ENCODE measurements around the gene WFDC1. TPM values are rescaled to one million over a fixed set of nuclear protein-coding genes. Genes with fewer than 3 reads are reported as not detected.

The WFDC1 gene
- total and polyA plus RNA-seq, 2 of the 4 experiments (the other 2 are of a cell fraction): 4.7 to 6.8 TPM

DNA sequence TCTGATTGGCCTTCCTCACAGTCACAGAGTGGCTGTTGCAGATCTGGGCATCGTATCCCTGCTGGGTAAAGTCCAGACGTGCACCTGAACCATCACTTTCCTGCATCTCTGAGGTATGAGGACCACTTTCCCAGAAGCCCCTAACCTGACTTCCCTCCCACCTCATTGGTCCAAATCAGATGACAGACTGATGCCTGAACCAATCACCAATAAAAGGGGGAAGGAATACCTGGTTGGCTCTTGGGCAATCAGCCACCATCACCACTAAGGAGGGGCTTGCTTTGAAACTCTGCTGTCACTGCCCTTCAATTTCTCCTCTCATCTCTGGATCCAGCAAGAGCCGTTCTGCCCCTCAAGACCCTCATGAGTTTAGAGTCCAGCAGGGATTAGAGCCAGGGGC is 13.6 kb upstream of the WFDC1 start:
- POLR2A ChIA-PET (ENCODE audit: unreplicated experiment): no interaction called here
- no peaks in the 10 kb centered on the region; the same call in 1 of the 2 replicates for H3K27me3 ChIP-seq (ENCODE audit: control insufficient read depth, insufficient read depth, low read length)
- H2AFZ ChIP-seq (replicated peaks; ENCODE audit: low read length, poor library complexity): no peak overlapping the region
- no peak overlapping the region for H2BK15ac ChIP-seq (ENCODE audit: low read depth, low read length)
- dilution Hi-C loops (cut with HindIII; ENCODE audit: low sequenced_read_pairs, unreplicated experiment) (no loop called here), in situ Hi-C loops (cut with MboI; ENCODE audit: low sequenced_read_pairs) (loop anchor here (5.0 to 25.0 kb wide), 3 partner anchors 211 to 431 kb away; partner anchors contain the start of gene KLHL36), intact Hi-C loops (cut with micrococcal nuclease) (no loop called here)
- H3K4me1 ChIP-seq (ENCODE audit: control insufficient read depth, insufficient read depth, low read length): peaks cover 9% of the 10 kb centered on the region; the same call in 1 of the 2 replicates
- no peak overlapping the region for H3K23ac ChIP-seq (ENCODE audit: low read depth, low read length)
- no peaks in the 10 kb centered on the region for H3K79me1 ChIP-seq (ENCODE audit: low read depth in 1 of 2, low read length in 2 of 2)
- TF ChIP-seq CHD1 (IDR thresholded peaks at IDR 0.05; ENCODE audit: low read depth, low read length) (no peak), BHLHE40 (IDR thresholded peaks at IDR 0.05; ENCODE audit: low read depth, low read length) (no peak), RCOR1 (IDR thresholded peaks at IDR 0.05; ENCODE audit: insufficient replicate concordance, low read length) (no peak), RAD21 (IDR thresholded peaks at IDR 0.05; ENCODE audit: low read length) (no peak), RFX5 (IDR thresholded peaks at IDR 0.05; ENCODE audit: low read depth, low read length) (no peak), MAZ (IDR thresholded peaks at IDR 0.05; ENCODE audit: borderline replicate concordance, low read depth, low read length) (no peak), POLR2A (IDR thresholded peaks at IDR 0.05; ENCODE audit: low read depth, low read length) (no peak), CEBPB (IDR thresholded peaks at IDR 0.05; ENCODE audit: low read depth, low read length) (no peak), SMC3 (IDR thresholded peaks at IDR 0.05; ENCODE audit: low read depth, low read length) (no peak), FOS (IDR thresholded peaks at IDR 0.05; ENCODE audit: low read depth, low read length) (no peak), NFE2L2 (IDR thresholded peaks at IDR 0.05; ENCODE audit: low read depth, low read length) (no peak), MXI1 (IDR thresholded peaks at IDR 0.05; ENCODE audit: borderline replicate concordance, low read depth, low read length) (no peak), MAFK (IDR thresholded peaks at IDR 0.05; ENCODE audit: low read depth, low read length) (no peak)
- TF ChIP-seq, protein P1, sequence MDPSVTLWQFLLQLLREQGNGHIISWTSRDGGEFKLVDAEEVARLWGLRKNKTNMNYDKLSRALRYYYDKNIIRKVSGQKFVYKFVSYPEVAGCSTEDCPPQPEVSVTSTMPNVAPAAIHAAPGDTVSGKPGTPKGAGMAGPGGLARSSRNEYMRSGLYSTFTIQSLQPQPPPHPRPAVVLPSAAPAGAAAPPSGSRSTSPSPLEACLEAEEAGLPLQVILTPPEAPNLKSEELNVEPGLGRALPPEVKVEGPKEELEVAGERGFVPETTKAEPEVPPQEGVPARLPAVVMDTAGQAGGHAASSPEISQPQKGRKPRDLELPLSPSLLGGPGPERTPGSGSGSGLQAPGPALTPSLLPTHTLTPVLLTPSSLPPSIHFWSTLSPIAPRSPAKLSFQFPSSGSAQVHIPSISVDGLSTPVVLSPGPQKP (IDR thresholded peaks at IDR 0.05; ENCODE audit: borderline replicate concordance, low read depth, low read length): no peak
- TF ChIP-seq, protein P2, sequence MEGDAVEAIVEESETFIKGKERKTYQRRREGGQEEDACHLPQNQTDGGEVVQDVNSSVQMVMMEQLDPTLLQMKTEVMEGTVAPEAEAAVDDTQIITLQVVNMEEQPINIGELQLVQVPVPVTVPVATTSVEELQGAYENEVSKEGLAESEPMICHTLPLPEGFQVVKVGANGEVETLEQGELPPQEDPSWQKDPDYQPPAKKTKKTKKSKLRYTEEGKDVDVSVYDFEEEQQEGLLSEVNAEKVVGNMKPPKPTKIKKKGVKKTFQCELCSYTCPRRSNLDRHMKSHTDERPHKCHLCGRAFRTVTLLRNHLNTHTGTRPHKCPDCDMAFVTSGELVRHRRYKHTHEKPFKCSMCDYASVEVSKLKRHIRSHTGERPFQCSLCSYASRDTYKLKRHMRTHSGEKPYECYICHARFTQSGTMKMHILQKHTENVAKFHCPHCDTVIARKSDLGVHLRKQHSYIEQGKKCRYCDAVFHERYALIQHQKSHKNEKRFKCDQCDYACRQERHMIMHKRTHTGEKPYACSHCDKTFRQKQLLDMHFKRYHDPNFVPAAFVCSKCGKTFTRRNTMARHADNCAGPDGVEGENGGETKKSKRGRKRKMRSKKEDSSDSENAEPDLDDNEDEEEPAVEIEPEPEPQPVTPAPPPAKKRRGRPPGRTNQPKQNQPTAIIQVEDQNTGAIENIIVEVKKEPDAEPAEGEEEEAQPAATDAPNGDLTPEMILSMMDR (conservative IDR thresholded peaks at IDR 0.05; ENCODE audit: low read depth, low read length): no peak
- TF ChIP-seq, protein P3, sequence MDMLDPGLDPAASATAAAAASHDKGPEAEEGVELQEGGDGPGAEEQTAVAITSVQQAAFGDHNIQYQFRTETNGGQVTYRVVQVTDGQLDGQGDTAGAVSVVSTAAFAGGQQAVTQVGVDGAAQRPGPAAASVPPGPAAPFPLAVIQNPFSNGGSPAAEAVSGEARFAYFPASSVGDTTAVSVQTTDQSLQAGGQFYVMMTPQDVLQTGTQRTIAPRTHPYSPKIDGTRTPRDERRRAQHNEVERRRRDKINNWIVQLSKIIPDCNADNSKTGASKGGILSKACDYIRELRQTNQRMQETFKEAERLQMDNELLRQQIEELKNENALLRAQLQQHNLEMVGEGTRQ (IDR thresholded peaks at IDR 0.05; ENCODE audit: low read depth, low read length): no peak
- no peak overlapping the region for H3K9ac ChIP-seq (ENCODE audit: low read depth, low read length)
- no peak overlapping the region for H3K56ac ChIP-seq (ENCODE audit: extremely low read depth, insufficient read depth, low read length)
- no peak overlapping the region for H2BK120ac ChIP-seq (ENCODE audit: low read depth, low read length)
- H3K9me3 ChIP-seq (ENCODE audit: control insufficient read depth, insufficient read depth, low read length): no peaks in the 10 kb centered on the region
- no peak overlapping the region for H3K4me3 ChIP-seq (ENCODE audit: insufficient read depth, low read depth, low read length)
- no peak overlapping the region; the same call in 1 of the 2 replicates for H3K4ac ChIP-seq (ENCODE audit: low read depth, low read length)
- no peak overlapping the region for H3K18ac ChIP-seq (ENCODE audit: low read depth, low read length)
- H4K20me1 ChIP-seq (ENCODE audit: insufficient read depth, low read length): no peaks in the 10 kb centered on the region
- peaks cover 7% of the 10 kb centered on the region for H3K9me1 ChIP-seq (ENCODE audit: insufficient read depth, low read length)
- no peak overlapping the region for H4K8ac ChIP-seq (ENCODE audit: low read depth in 2 of 2, low read length in 2 of 2)
- DNase-seq (peak; percentile 9), ATAC-seq (ENCODE audit: low read depth) (no peak)
- H3K36me3 ChIP-seq (ENCODE audit: control insufficient read depth, insufficient read depth, low read length): no peaks in the 10 kb centered on the region
- no peak overlapping the region for H2BK5ac ChIP-seq (ENCODE audit: low read depth, low read length, poor library complexity, severe bottlenecking)
- H3K27ac ChIP-seq (ENCODE audit: insufficient read depth, low read length): no peak overlapping the region
- H2AK9ac ChIP-seq (replicated peaks; ENCODE audit: low read depth, low read length, poor library complexity): no peak overlapping the region
- no peak overlapping the region; the same call in 1 of the 2 replicates for H2BK20ac ChIP-seq (ENCODE audit: low read depth, low read length)
- no TSS peak for BruUV-seq (replicated peaks)
- H3K14ac ChIP-seq (replicated peaks; ENCODE audit: low read depth, low read length): no peak overlapping the region
- 60% methylated on average over 1 of the region's 3 CpGs; no CpG with 5 or more reads in 1 of the 2 experiments for WGBS, 2 experiments (ENCODE audit: extremely low coverage in 2 of 2, insufficient read length in 1 of 2)
- H4K91ac ChIP-seq (ENCODE audit: insufficient read depth, low read depth, low read length): no peak overlapping the region
- no peak overlapping the region for H2AK5ac ChIP-seq (ENCODE audit: low read depth, low read length)
- no peak overlapping the region for H4K5ac ChIP-seq (ENCODE audit: low read depth, low read length)
- CTCF ChIA-PET: no interaction called here
- H3K4me2 ChIP-seq (ENCODE audit: low read depth, low read length): no peak overlapping the region

Data from IMR-90 (cell line).